ENCODE results near the gene COX19.
"Not testable (repeated sequence)": the region's sequence is repeated elsewhere in the genome, so short reads cannot be mapped to it uniquely, and the experiment has no call there.

COX19 gene

GRCh38 chr7:962401-963081 is 12.8 kb downstream of the COX19 start:
- no peaks in the 10 kb centered on the region for H3K79me2 ChIP-seq (ENCODE audit: low read length)
- H3F3A ChIP-seq (ENCODE audit: insufficient read depth, low read length), result peaks cover 10% of the 10 kb centered on the region
- H3K9me3 ChIP-seq (replicated peaks; ENCODE audit: insufficient read depth, low read length), result no peaks in the 10 kb centered on the region
- H3K4me2 ChIP-seq (ENCODE audit: low read depth, low read length), result no peak overlapping the region
- TF ChIP-seq EZH2 (optimal IDR thresholded peaks at IDR 0.05; ENCODE audit: low read depth, low read length), result no peak
- TF ChIP-seq CTCF (IDR thresholded peaks at IDR 0.05; ENCODE audit: low read length), result no peak
- TF ChIP-seq EZH2phosphoT487 (IDR thresholded peaks at IDR 0.05; ENCODE audit: low read length), result no peak
- H3K36me3 ChIP-seq (replicated peaks; ENCODE audit: insufficient read depth, low read length), result no peaks in the 10 kb centered on the region; the same call in 1 of the 2 replicates
- H3K4me1 ChIP-seq (ENCODE audit: low read length), result peaks cover 12% of the 10 kb centered on the region
- no peaks in the 10 kb centered on the region for H3K9me2 ChIP-seq (replicated peaks; ENCODE audit: insufficient read depth, low read length)
- H2AFZ ChIP-seq (ENCODE audit: low read length), result no peak overlapping the region
- H3K9ac ChIP-seq (ENCODE audit: low read length), result no peak overlapping the region
- H4K20me1 ChIP-seq (ENCODE audit: insufficient read depth, low read length), result no peaks in the 10 kb centered on the region
- no peak overlapping the region for H3K27ac ChIP-seq (ENCODE audit: low read length)
- H3K4me3 ChIP-seq (ENCODE audit: low read length), result no peak overlapping the region
- DNase-seq, result no peak
- peaks cover 35% of the 10 kb centered on the region for H3K27me3 ChIP-seq (replicated peaks; ENCODE audit: insufficient read depth, low read length)

DNA sequence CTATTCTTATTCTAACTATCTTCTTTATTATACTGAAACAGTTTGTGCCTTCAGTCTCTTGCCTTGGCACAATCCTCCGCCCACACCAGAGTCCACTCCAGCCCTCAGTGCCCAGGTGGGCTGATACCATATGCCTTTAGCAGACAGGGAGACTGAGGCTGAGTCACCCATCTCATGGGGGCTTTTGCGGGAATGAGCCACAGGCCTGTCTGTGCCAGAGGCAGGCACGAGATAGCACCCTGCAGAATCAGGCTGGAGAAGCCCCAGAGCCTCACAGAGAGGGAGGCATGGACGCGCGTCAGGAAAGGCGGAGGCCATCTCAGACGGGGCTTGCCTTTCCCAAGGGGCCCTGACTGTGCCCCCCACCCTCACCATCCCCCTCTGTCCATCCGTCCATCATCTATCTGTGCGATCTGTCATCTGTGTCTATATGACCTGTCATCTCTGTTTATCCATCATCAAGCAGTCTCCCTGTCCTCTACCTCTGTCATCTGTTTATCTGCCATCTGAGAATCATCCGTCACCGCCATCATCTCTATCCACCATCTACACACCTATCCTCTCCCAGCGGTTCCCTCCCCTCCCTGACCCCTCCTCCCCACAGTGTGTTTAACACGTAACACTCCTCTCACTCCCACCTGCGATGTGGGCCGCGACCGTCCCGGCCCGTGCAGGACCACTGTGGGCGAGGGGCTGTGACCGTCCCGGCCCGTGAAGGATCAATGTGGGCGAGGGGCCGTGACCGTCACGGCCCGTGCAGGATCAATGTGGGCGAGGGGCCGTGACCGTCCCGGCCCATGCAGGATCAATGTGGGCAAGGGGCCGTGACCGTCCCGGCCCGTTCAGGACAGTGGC is 13.6 kb downstream of the COX19 start:
- Histone ChIP-seq H3K9me3 (replicated peaks; ENCODE audit: insufficient read depth, low read length) (no peaks in the 10 kb centered on the region), H3K9ac (ENCODE audit: low read length) (no peak overlapping the region), H2AFZ (ENCODE audit: low read length) (no peak overlapping the region), H3F3A (ENCODE audit: insufficient read depth, low read length) (peaks cover 10% of the 10 kb centered on the region), H4K20me1 (ENCODE audit: insufficient read depth, low read length) (no peaks in the 10 kb centered on the region), H3K79me2 (ENCODE audit: low read length) (no peaks in the 10 kb centered on the region), H3K4me2 (ENCODE audit: low read depth, low read length) (no peak overlapping the region), H3K4me3 (ENCODE audit: low read length) (no peak overlapping the region), H3K4me1 (ENCODE audit: low read length) (peaks cover 12% of the 10 kb centered on the region), H3K9me2 (replicated peaks; ENCODE audit: insufficient read depth, low read length) (no peaks in the 10 kb centered on the region), H3K36me3 (replicated peaks; ENCODE audit: insufficient read depth, low read length) (no peaks in the 10 kb centered on the region), H3K27me3 (replicated peaks; ENCODE audit: insufficient read depth, low read length) (peaks cover 42% of the 10 kb centered on the region), H3K27ac (ENCODE audit: low read length) (no peak overlapping the region)
- no peak for DNase-seq
- TF ChIP-seq EZH2phosphoT487 (IDR thresholded peaks at IDR 0.05; ENCODE audit: low read length) (no peak), CTCF (IDR thresholded peaks at IDR 0.05; ENCODE audit: low read length) (no peak)

DNA sequence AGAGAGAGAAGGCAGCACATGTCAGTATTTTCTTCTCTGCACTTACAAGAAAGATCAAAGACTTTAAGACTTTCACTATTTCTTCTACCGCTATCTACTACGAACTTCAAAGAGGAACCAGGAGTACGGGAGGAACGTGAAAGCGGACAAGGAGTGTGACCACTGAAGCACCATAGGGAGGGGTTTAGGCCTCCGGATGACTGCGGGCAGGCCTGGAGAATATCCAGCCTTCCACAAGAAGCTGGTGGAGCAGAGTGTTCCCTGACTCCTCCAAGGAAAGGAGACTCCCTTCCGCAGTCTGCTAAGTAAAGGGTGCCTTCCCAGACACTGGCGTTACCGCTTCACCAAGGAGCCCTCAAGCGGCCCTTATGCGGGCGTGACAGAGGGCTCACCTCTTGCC is 14.4 kb downstream of the COX19 start:
- H2AFZ ChIP-seq (ENCODE audit: low read length); H3K4me3 ChIP-seq (ENCODE audit: low read length); H3K9me2 ChIP-seq (replicated peaks; ENCODE audit: insufficient read depth, low read length); H3F3A ChIP-seq (ENCODE audit: insufficient read depth, low read length); H3K9me3 ChIP-seq (replicated peaks; ENCODE audit: insufficient read depth, low read length); H4K20me1 ChIP-seq (ENCODE audit: insufficient read depth, low read length); H3K4me2 ChIP-seq (ENCODE audit: low read depth, low read length); H3K4me1 ChIP-seq (ENCODE audit: low read length); H3K36me3 ChIP-seq (replicated peaks; ENCODE audit: insufficient read depth, low read length); DNase-seq; H3K27ac ChIP-seq (ENCODE audit: low read length); H3K79me2 ChIP-seq (ENCODE audit: low read length); H3K9ac ChIP-seq (ENCODE audit: low read length): not testable (repeated sequence)
- H3K27me3 ChIP-seq (replicated peaks; ENCODE audit: insufficient read depth, low read length), result peaks cover 46% of the 10 kb centered on the region
